OCI-LY7 (cell line): Measurements from ENCODE around the gene CHD5. TPM values are rescaled to one million over a fixed set of nuclear protein-coding genes. Genes with fewer than 3 reads are reported as not detected.

ENCODE experiments used
- BruUV-seq: library from RNA; stranded (reverse); fragments of 400-500 nt; replicated peaks from 2 replicates; lab custom pipeline; 2021; lab: Mats Ljungman, UMichigan
- CTCF ChIA-PET: fragments of 300-600 bp; sonication (Branson Sonifier 250); formaldehyde crosslinking; loops from one replicate; lab custom pipeline; 2022; ENCODE audit warnings: antibody characterized with exemption; ENCODE audit not compliant: unreplicated experiment; lab: Charles Lee
- POLR2A ChIA-PET: fragments of 300-600 bp; sonication (Branson Sonifier 250); formaldehyde crosslinking; loops from one replicate; lab custom pipeline; 2022; ENCODE audit warnings: antibody characterized with exemption; lab: Charles Lee
- DNase-seq: peaks from one replicate; pipeline ENCODE4 v3.0.0-alpha.2; 2015; ENCODE audit warnings: low spot score
- H2AFZ ChIP-seq: fragments of 200-600 bp; sonication (generic), shearing (Covaris generic); 2 replicates; pipeline ENCODE4 v1.6.1; 2014; ENCODE audit warnings: mild to moderate bottlenecking, antibody characterized with exemption, low read length, moderate library complexity
- H3K27ac ChIP-seq: fragments of 200-600 bp; sonication (generic); 2 replicates; pipeline ENCODE4 v1.5.1; 2014; ENCODE audit warnings: mixed run types, low read depth, mild to moderate bottlenecking, moderate library complexity, low read length, inconsistent platforms; ENCODE audit not compliant: poor library complexity, severe bottlenecking
- H3K36me3 ChIP-seq: fragments of 200-600 bp; sonication (generic); 2 replicates; pipeline ENCODE4 v1.6.1; 2014; ENCODE audit warnings: mild to moderate bottlenecking, antibody characterized with exemption, low read length, moderate library complexity, mixed read lengths; ENCODE audit not compliant: insufficient read depth
- H3K4me1 ChIP-seq: fragments of 200-600 bp; sonication (generic); 2 replicates; pipeline ENCODE4 v1.5.1; 2014; ENCODE audit warnings: mild to moderate bottlenecking, low read length; ENCODE audit not compliant: insufficient read depth, poor library complexity, severe bottlenecking
- H3K4me2 ChIP-seq: fragments of 200-600 bp; sonication (generic); 2 replicates; pipeline ENCODE4 v1.6.1; 2014; ENCODE audit warnings: mild to moderate bottlenecking, low read length
- H3K4me3 ChIP-seq: fragments of 200-600 bp; sonication (generic); 2 replicates; pipeline ENCODE4 v1.5.1; 2014; ENCODE audit warnings: mild to moderate bottlenecking, low read depth, low read length; ENCODE audit not compliant: poor library complexity, severe bottlenecking
- H3K79me2 ChIP-seq: fragments of 200-600 bp; sonication (generic); 2 replicates; pipeline ENCODE4 v1.6.1; 2016; ENCODE audit warnings: low read depth, mild to moderate bottlenecking, low read length, moderate library complexity, mixed read lengths; ENCODE audit not compliant: insufficient read depth
- H3K9me2 ChIP-seq: fragments of 200-600 bp; sonication (generic); 2 replicates; pipeline ENCODE4 v1.6.1; 2016; ENCODE audit warnings: mild to moderate bottlenecking, low read length, mixed read lengths; ENCODE audit not compliant: insufficient read depth
- H3K9me3 ChIP-seq: fragments of 200-600 bp; sonication (generic); 2 replicates; pipeline ENCODE4 v1.6.1; 2014; ENCODE audit warnings: mild to moderate bottlenecking, mixed run types, low read length, mixed read lengths
- H4K20me1 ChIP-seq: fragments of 200-600 bp; sonication (generic); 2 replicates; pipeline ENCODE4 v1.6.1; 2014; ENCODE audit warnings: mild to moderate bottlenecking, antibody characterized with exemption, low read length, moderate library complexity, mixed read lengths; ENCODE audit not compliant: insufficient read depth
- CTCF ChIP-seq: fragments of 200-600 bp; sonication (generic); conservative IDR thresholded peaks from 2 replicates; pipeline ENCODE4 v1.5.1; 2014; ENCODE audit warnings: mild to moderate bottlenecking, antibody characterized with exemption, low read length, moderate library complexity, mixed read lengths
- EZH2phosphoT487 ChIP-seq: fragments of 200-600 bp; sonication (generic); IDR thresholded peaks from 2 replicates; pipeline ENCODE4 v1.6.1; 2018; ENCODE audit warnings: low read depth, borderline replicate concordance, mild to moderate bottlenecking, mixed run types, antibody characterized with exemption, low read length, moderate library complexity, mixed read lengths
- intact Hi-C: fragments of 100-400 bp; cut with micrococcal nuclease; formaldehyde crosslinking; loops from one replicate; pipeline ENCODE4 v1.10.0; 2022; ENCODE audit not compliant: unreplicated experiment
- total RNA-seq, 2 experiments: library from RNA; depleted of rRNA in 1 of 2; stranded (reverse); fragments of >200 nt in 1 of 2; shearing (Covaris generic) in 1 of 2; gene quantifications; 2 replicates each; pipeline ENCODE4 v1.2.3, GENCODE V29; 2014 to 2022

The CHD5 gene
- total RNA-seq, 2 experiments from 2014 or later: 0.19 to 0.38 TPM

- Histone ChIP-seq H3K79me2 (no peaks in the 10 kb centered on the region), H3K4me3 (no peak overlapping the region), H3K4me1 (no peaks in the 10 kb centered on the region), H4K20me1 (no peaks in the 10 kb centered on the region), H3K9me2 (no peaks in the 10 kb centered on the region), H3K36me3 (no peaks in the 10 kb centered on the region), H2AFZ (no peak overlapping the region), H3K9me3 (no peaks in the 10 kb centered on the region), H3K4me2 (no peak overlapping the region), H3K27ac (no peak overlapping the region)
- intact Hi-C loops: no loop called here
- TF ChIP-seq EZH2phosphoT487: no peak
- BruUV-seq: no TSS peak
- ChIA-PET CTCF (no interaction called here), POLR2A (no interaction called here)
- no peak for DNase-seq
Measured at GRCh38 chr1:6144647-6145395, 35.3 kb downstream of the CHD5 start.

- Histone ChIP-seq H3K9me2 (no peaks in the 10 kb centered on the region), H3K27ac (no peak overlapping the region), H3K4me1 (no peaks in the 10 kb centered on the region), H3K36me3 (no peaks in the 10 kb centered on the region), H3K9me3 (no peaks in the 10 kb centered on the region), H3K79me2 (no peaks in the 10 kb centered on the region), H2AFZ (no peak overlapping the region), H3K4me2 (no peak overlapping the region), H4K20me1 (no peaks in the 10 kb centered on the region), H3K4me3 (no peak overlapping the region)
- no peak for DNase-seq
- ChIA-PET CTCF (no interaction called here), POLR2A (no interaction called here)
- intact Hi-C loops: no loop called here
- TF ChIP-seq CTCF: no peak
- TF ChIP-seq EZH2phosphoT487: no peak
- BruUV-seq: no TSS peak
Measured at GRCh38 chr1:6144175-6144574, 35.9 kb downstream of the CHD5 start.

GRCh38 chr1:6143395-6143794, 36.7 kb downstream of the CHD5 start:
- H3K9me2 ChIP-seq: no peaks in the 10 kb centered on the region
- no peaks in the 10 kb centered on the region for H3K36me3 ChIP-seq
- no peak overlapping the region for H3K4me2 ChIP-seq
- ChIA-PET POLR2A (no interaction called here), CTCF (no interaction called here)
- DNase-seq: no peak
- H3K4me1 ChIP-seq: no peaks in the 10 kb centered on the region
- no peaks in the 10 kb centered on the region for H4K20me1 ChIP-seq
- no TSS peak for BruUV-seq
- intact Hi-C loops: no loop called here
- H3K4me3 ChIP-seq: no peak overlapping the region
- TF ChIP-seq CTCF (no peak), EZH2phosphoT487 (no peak)
- H3K79me2 ChIP-seq: no peaks in the 10 kb centered on the region
- no peak overlapping the region for H3K27ac ChIP-seq
- no peaks in the 10 kb centered on the region for H3K9me3 ChIP-seq
- H2AFZ ChIP-seq: no peak overlapping the region
